ENCODE measurements around the gene BTG1.

DNA sequence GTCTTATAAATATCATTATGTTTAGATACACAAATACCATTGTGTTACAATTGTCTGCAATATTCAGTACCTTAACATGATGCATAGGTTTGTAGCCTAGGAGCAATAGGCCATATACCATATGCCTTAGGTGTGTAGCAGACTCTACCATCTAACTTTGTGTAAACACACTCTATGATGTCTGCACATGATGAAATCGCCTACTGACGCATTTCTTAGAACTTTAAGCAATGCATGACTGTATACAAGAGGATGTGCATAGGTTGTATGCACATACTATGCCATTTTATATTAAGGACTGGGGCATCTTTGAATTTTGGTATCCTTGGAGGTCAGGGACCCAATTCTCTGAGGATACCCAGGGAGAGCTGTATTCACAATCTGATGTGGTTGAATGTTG is 10.1 kb upstream of the BTG1 start:
- TF ChIP-seq, protein P1, sequence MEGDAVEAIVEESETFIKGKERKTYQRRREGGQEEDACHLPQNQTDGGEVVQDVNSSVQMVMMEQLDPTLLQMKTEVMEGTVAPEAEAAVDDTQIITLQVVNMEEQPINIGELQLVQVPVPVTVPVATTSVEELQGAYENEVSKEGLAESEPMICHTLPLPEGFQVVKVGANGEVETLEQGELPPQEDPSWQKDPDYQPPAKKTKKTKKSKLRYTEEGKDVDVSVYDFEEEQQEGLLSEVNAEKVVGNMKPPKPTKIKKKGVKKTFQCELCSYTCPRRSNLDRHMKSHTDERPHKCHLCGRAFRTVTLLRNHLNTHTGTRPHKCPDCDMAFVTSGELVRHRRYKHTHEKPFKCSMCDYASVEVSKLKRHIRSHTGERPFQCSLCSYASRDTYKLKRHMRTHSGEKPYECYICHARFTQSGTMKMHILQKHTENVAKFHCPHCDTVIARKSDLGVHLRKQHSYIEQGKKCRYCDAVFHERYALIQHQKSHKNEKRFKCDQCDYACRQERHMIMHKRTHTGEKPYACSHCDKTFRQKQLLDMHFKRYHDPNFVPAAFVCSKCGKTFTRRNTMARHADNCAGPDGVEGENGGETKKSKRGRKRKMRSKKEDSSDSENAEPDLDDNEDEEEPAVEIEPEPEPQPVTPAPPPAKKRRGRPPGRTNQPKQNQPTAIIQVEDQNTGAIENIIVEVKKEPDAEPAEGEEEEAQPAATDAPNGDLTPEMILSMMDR (IDR thresholded peaks at IDR 0.05): no peak
- TF ChIP-seq EZH2 (IDR thresholded peaks at IDR 0.05): no peak
